ENCODE measurements around the gene PALD1. TPM values are rescaled to one million over a fixed set of nuclear protein-coding genes. Genes with fewer than 3 reads are reported as not detected.

Gene PALD1
- total and polyA plus RNA-seq, 2 of the 13 experiments (the other 11 are each of a cell fraction or from before 2014, with no cell fraction given): 0.07 to 0.09 TPM

DNA sequence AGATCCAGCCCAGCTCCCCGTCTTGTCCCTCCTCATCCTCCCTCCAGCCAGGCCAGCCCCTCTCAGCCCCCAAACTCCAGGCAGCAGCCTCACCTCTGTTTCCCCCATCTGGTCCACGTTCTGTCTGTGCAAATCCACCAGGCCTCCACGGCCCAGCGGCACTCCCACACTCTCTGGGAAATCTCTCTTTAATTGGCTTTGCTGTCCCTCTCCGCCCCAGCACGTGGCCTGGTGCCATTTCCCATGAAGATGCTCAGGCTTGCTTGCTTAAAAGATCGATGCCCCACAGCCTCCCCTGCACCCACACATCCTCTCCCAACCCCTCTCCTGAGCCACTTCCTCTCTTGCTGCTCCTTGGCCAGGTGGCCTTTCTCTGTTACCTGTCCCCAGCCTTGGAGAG, 84.7 kb downstream of the PALD1 start:
- Histone ChIP-seq H3K4me3 (replicated peaks in 1 of 3; ENCODE audit: insufficient read depth in 1 of 3, low read depth in 2 of 3, low read length in 3 of 3) (no peak overlapping the region), H4K20me1 (ENCODE audit: insufficient read depth, low read length) (no peaks in the 10 kb centered on the region), H3K27me3 (ENCODE audit: control insufficient read depth in 1 of 2, insufficient read depth in 2 of 2, low read length in 2 of 2) (peaks cover 0 to 6% of the 10 kb centered on the region in 2 experiments; a peak in 2 of 5 replicates), H3K4me2 (ENCODE audit: low read depth, low read length) (no peak overlapping the region), H3K9me3 (ENCODE audit: low read length) (no peaks in the 10 kb centered on the region), H3K79me2 (ENCODE audit: insufficient read depth, low read length) (no peaks in the 10 kb centered on the region), H3K27ac (ENCODE audit: extremely low read length, insufficient read depth, low read length) (no peak overlapping the region), H3K9ac (ENCODE audit: insufficient read depth, low read depth, low read length) (no peak overlapping the region), H2AFZ (ENCODE audit: low read length) (no peak overlapping the region), H3K4me1 (ENCODE audit: insufficient read depth, low read length) (peaks cover 11% of the 10 kb centered on the region; the same call in 1 of the 2 replicates), H3K36me3 (replicated peaks in 1 of 2; ENCODE audit: control insufficient read depth in 1 of 2, insufficient read depth in 2 of 2, low read length in 2 of 2) (no peaks in the 10 kb centered on the region)
- intact Hi-C loops (cut with micrococcal nuclease; ENCODE audit: unreplicated experiment) (no loop called here), in situ Hi-C loops (cut with HindIII; ENCODE audit: extremely low pct_ligation_motif_present, low pct_unique_long_range_greater_than_20kb) (no loop called here)
- ATAC-seq (no peak), FAIRE-seq (no peak), DNase-seq (ENCODE audit: low spot score) (no peak)
- 44% methylated on average over 7 of the region's 7 CpGs for WGBS (ENCODE audit: low lambda C conversion rate)
- ChIA-PET CTCF (ENCODE audit: low intra/inter-chr PET ratio, low total read pairs) (no interaction called here), POLR2A (no interaction called here)
- no peak for TF ChIP-seq ZNF143 (CRISPR knock-in tag; IDR thresholded peaks at IDR 0.05)
- no peak for TF ChIP-seq GABPA (IDR thresholded peaks at IDR 0.05; ENCODE audit: low read depth, low read length)
- no peak for TF ChIP-seq GABPA (CRISPR knock-in tag; IDR thresholded peaks at IDR 0.05; ENCODE audit: low read depth)
- no peak for TF ChIP-seq ZNF253 (CRISPR knock-in tag; IDR thresholded peaks at IDR 0.05; ENCODE audit: borderline replicate concordance)
- no peak for TF ChIP-seq ZNF251 (CRISPR knock-in tag; IDR thresholded peaks at IDR 0.05)
- TF ChIP-seq, protein P1, sequence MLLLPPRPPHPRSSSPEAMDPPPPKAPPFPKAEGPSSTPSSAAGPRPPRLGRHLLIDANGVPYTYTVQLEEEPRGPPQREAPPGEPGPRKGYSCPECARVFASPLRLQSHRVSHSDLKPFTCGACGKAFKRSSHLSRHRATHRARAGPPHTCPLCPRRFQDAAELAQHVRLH (CRISPR knock-in tag; IDR thresholded peaks at IDR 0.05; ENCODE audit: borderline replicate concordance, low read depth): no peak
- TF ChIP-seq, protein P2, sequence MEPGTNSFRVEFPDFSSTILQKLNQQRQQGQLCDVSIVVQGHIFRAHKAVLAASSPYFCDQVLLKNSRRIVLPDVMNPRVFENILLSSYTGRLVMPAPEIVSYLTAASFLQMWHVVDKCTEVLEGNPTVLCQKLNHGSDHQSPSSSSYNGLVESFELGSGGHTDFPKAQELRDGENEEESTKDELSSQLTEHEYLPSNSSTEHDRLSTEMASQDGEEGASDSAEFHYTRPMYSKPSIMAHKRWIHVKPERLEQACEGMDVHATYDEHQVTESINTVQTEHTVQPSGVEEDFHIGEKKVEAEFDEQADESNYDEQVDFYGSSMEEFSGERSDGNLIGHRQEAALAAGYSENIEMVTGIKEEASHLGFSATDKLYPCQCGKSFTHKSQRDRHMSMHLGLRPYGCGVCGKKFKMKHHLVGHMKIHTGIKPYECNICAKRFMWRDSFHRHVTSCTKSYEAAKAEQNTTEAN (CRISPR knock-in tag; conservative IDR thresholded peaks at IDR 0.05): no peak
- TF ChIP-seq ZBTB7A (CRISPR knock-in tag; IDR thresholded peaks at IDR 0.05): no peak
- TF ChIP-seq, protein P3, sequence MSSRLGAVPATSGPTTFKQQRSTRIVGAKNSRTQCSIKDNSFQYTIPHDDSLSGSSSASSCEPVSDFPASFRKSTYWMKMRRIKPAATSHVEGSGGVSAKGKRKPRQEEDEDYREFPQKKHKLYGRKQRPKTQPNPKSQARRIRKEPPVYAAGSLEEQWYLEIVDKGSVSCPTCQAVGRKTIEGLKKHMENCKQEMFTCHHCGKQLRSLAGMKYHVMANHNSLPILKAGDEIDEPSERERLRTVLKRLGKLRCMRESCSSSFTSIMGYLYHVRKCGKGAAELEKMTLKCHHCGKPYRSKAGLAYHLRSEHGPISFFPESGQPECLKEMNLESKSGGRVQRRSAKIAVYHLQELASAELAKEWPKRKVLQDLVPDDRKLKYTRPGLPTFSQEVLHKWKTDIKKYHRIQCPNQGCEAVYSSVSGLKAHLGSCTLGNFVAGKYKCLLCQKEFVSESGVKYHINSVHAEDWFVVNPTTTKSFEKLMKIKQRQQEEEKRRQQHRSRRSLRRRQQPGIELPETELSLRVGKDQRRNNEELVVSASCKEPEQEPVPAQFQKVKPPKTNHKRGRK (CRISPR knock-in tag; IDR thresholded peaks at IDR 0.05): no peak
- TF ChIP-seq, protein P4, sequence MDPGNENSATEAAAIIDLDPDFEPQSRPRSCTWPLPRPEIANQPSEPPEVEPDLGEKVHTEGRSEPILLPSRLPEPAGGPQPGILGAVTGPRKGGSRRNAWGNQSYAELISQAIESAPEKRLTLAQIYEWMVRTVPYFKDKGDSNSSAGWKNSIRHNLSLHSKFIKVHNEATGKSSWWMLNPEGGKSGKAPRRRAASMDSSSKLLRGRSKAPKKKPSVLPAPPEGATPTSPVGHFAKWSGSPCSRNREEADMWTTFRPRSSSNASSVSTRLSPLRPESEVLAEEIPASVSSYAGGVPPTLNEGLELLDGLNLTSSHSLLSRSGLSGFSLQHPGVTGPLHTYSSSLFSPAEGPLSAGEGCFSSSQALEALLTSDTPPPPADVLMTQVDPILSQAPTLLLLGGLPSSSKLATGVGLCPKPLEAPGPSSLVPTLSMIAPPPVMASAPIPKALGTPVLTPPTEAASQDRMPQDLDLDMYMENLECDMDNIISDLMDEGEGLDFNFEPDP (CRISPR knock-in tag; conservative IDR thresholded peaks at IDR 0.05): no peak
- TF ChIP-seq IRX3 (CRISPR knock-in tag; IDR thresholded peaks at IDR 0.05; ENCODE audit: borderline replicate concordance, low read depth): no peak
- TF ChIP-seq ATF7 (IDR thresholded peaks at IDR 0.05): no peak
- TF ChIP-seq ATF7 (CRISPR knock-in tag; IDR thresholded peaks at IDR 0.05): no peak
- TF ChIP-seq ZSCAN31 (CRISPR knock-in tag; IDR thresholded peaks at IDR 0.05; ENCODE audit: low read depth): no peak
- TF ChIP-seq RORA (CRISPR knock-in tag; IDR thresholded peaks at IDR 0.05): no peak
- BruUV-seq (replicated peaks): no TSS peak

Measured in HepG2 (cell line).